ENCODE measurements around the gene HS6ST2. TPM values are rescaled to one million over a fixed set of nuclear protein-coding genes. Genes with fewer than 3 reads are reported as not detected.

HS6ST2 gene
- total RNA-seq, 2 experiments from 2014 or later: not detected

DNA sequence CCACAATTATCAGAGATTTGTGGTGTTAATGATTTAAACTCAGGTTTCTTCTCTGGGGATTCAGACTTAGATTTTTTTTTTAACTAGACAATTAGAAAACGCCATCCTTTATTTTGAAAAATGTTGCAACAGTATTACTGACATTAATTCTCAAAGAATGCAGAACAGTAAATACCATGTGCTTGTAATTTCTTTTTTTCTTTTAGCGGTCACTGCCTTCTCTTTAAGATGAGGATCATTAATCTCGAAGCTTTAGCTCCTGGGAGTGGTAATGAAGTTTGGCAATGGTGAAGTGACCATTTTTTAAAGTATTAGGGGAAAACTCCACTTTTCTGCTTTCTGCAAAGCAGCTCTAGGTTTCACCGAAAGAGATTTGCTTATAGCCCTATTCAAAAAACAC lies 305.6 kb downstream of the HS6ST2 start:
- Histone ChIP-seq H3K9me2 (ENCODE audit: insufficient read depth, low read length) (no peaks in the 10 kb centered on the region), H2AFZ (ENCODE audit: low read length) (no peak overlapping the region), H3K36me3 (ENCODE audit: insufficient read depth, low read length) (no peaks in the 10 kb centered on the region), H3K9me3 (ENCODE audit: low read length) (no peaks in the 10 kb centered on the region), H3K4me3 (ENCODE audit: low read depth, low read length, poor library complexity, severe bottlenecking) (no peak overlapping the region), H3K4me2 (ENCODE audit: low read length) (no peak overlapping the region), H4K20me1 (ENCODE audit: insufficient read depth, low read length) (no peaks in the 10 kb centered on the region), H3K27ac (ENCODE audit: low read depth, low read length, poor library complexity, severe bottlenecking) (no peak overlapping the region), H3K79me2 (ENCODE audit: insufficient read depth, low read depth, low read length) (no peaks in the 10 kb centered on the region), H3K4me1 (ENCODE audit: insufficient read depth, low read length, poor library complexity, severe bottlenecking) (no peaks in the 10 kb centered on the region)
- TF ChIP-seq, protein P1, sequence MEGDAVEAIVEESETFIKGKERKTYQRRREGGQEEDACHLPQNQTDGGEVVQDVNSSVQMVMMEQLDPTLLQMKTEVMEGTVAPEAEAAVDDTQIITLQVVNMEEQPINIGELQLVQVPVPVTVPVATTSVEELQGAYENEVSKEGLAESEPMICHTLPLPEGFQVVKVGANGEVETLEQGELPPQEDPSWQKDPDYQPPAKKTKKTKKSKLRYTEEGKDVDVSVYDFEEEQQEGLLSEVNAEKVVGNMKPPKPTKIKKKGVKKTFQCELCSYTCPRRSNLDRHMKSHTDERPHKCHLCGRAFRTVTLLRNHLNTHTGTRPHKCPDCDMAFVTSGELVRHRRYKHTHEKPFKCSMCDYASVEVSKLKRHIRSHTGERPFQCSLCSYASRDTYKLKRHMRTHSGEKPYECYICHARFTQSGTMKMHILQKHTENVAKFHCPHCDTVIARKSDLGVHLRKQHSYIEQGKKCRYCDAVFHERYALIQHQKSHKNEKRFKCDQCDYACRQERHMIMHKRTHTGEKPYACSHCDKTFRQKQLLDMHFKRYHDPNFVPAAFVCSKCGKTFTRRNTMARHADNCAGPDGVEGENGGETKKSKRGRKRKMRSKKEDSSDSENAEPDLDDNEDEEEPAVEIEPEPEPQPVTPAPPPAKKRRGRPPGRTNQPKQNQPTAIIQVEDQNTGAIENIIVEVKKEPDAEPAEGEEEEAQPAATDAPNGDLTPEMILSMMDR (conservative IDR thresholded peaks at IDR 0.05; ENCODE audit: low read length): no peak
- no peak for TF ChIP-seq EZH2phosphoT487 (IDR thresholded peaks at IDR 0.05; ENCODE audit: borderline replicate concordance, low read depth, low read length)
- no TSS peak for BruUV-seq (replicated peaks)
- intact Hi-C loops (cut with micrococcal nuclease; ENCODE audit: unreplicated experiment): no loop called here
- ChIA-PET POLR2A (no interaction called here), CTCF (ENCODE audit: unreplicated experiment) (no interaction called here)
- no peak for DNase-seq (ENCODE audit: low spot score)

GRCh38 chrX:132651421-132652086 lies 306.9 kb downstream of the HS6ST2 start:
- no peak overlapping the region for H3K27ac ChIP-seq (ENCODE audit: low read depth, low read length, poor library complexity, severe bottlenecking)
- no peak for DNase-seq (ENCODE audit: low spot score)
- H3K4me3 ChIP-seq (ENCODE audit: low read depth, low read length, poor library complexity, severe bottlenecking): no peak overlapping the region
- H4K20me1 ChIP-seq (ENCODE audit: insufficient read depth, low read length): no peaks in the 10 kb centered on the region
- H3K9me2 ChIP-seq (ENCODE audit: insufficient read depth, low read length): no peaks in the 10 kb centered on the region
- ChIA-PET POLR2A (no interaction called here), CTCF (ENCODE audit: unreplicated experiment) (no interaction called here)
- no peaks in the 10 kb centered on the region for H3K9me3 ChIP-seq (ENCODE audit: low read length)
- H3K4me1 ChIP-seq (ENCODE audit: insufficient read depth, low read length, poor library complexity, severe bottlenecking): no peaks in the 10 kb centered on the region
- H2AFZ ChIP-seq (ENCODE audit: low read length): no peak overlapping the region
- no TSS peak for BruUV-seq (replicated peaks)
- intact Hi-C loops (cut with micrococcal nuclease; ENCODE audit: unreplicated experiment): no loop called here
- TF ChIP-seq EZH2phosphoT487 (IDR thresholded peaks at IDR 0.05; ENCODE audit: borderline replicate concordance, low read depth, low read length): no peak
- TF ChIP-seq, protein P1 (conservative IDR thresholded peaks at IDR 0.05; ENCODE audit: low read length): no peak
- H3K4me2 ChIP-seq (ENCODE audit: low read length): no peak overlapping the region
- no peaks in the 10 kb centered on the region for H3K36me3 ChIP-seq (ENCODE audit: insufficient read depth, low read length)
- H3K79me2 ChIP-seq (ENCODE audit: insufficient read depth, low read depth, low read length): no peaks in the 10 kb centered on the region

DNA sequence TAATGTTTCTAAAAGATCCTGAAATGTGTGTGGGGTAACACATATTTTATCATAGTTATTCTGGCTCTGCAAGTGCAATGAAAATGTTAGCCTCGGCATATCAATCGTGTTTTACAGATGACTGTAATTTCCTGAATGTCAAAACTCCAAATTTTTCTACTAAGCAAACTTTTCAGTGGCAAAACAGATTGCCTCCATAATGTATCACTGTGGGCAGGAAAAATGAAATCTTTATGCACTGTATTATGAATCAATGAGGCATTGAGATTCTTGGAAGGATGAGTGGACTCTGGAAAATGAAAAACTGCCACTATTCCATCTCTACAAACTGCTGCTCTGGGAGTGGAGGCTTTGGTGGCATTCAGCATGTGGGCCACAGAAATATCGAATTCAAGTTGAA lies 309.5 kb downstream of the HS6ST2 start:
- ChIA-PET CTCF (ENCODE audit: unreplicated experiment) (no interaction called here), POLR2A (no interaction called here)
- H3K4me2 ChIP-seq (ENCODE audit: low read length): no peak overlapping the region
- no peaks in the 10 kb centered on the region for H3K9me3 ChIP-seq (ENCODE audit: low read length)
- H3K4me1 ChIP-seq (ENCODE audit: insufficient read depth, low read length, poor library complexity, severe bottlenecking): no peaks in the 10 kb centered on the region
- DNase-seq (ENCODE audit: low spot score): no peak
- intact Hi-C loops (cut with micrococcal nuclease; ENCODE audit: unreplicated experiment): no loop called here
- H3K9me2 ChIP-seq (ENCODE audit: insufficient read depth, low read length): no peaks in the 10 kb centered on the region
- no peak overlapping the region for H3K27ac ChIP-seq (ENCODE audit: low read depth, low read length, poor library complexity, severe bottlenecking)
- TF ChIP-seq, protein P1 (conservative IDR thresholded peaks at IDR 0.05; ENCODE audit: low read length): no peak
- TF ChIP-seq EZH2phosphoT487 (IDR thresholded peaks at IDR 0.05; ENCODE audit: borderline replicate concordance, low read depth, low read length): no peak
- H3K4me3 ChIP-seq (ENCODE audit: low read depth, low read length, poor library complexity, severe bottlenecking): no peak overlapping the region
- no peaks in the 10 kb centered on the region for H3K36me3 ChIP-seq (ENCODE audit: insufficient read depth, low read length)
- H4K20me1 ChIP-seq (ENCODE audit: insufficient read depth, low read length): no peaks in the 10 kb centered on the region
- BruUV-seq (replicated peaks): no TSS peak
- no peak overlapping the region for H2AFZ ChIP-seq (ENCODE audit: low read length)
- no peaks in the 10 kb centered on the region for H3K79me2 ChIP-seq (ENCODE audit: insufficient read depth, low read depth, low read length)
